Endothelial cell of umbilical vein (primary cell): Measurements from ENCODE around the gene ADAMTS17. TPM values are rescaled to one million over a fixed set of nuclear protein-coding genes. Genes with fewer than 3 reads are reported as not detected.

Experiments used
- BruUV-seq: library from RNA; stranded (reverse); fragments of 400-500 nt; replicated peaks from 2 replicates; lab custom pipeline; 2021; lab: Mats Ljungman, UMichigan
- CTCF ChIA-PET: fragments of 300-600, 350-600 bp; sonication (Branson Sonifier 250); formaldehyde crosslinking; loops from one replicate; lab custom pipeline; 2021; ENCODE audit warnings: antibody characterized with exemption, inconsistent platforms; lab: Charles Lee
- POLR2A ChIA-PET: fragments of 300-600, 350-600 bp; sonication (Branson Sonifier 250); formaldehyde crosslinking; loops from one replicate; lab custom pipeline; 2021; ENCODE audit warnings: antibody characterized with exemption, inconsistent platforms; lab: Charles Lee
- DNase-seq: peaks from one replicate; pipeline ENCODE4 v3.0.0-alpha.2; 2011; ENCODE audit warnings: low read depth, low spot score
- FAIRE-seq: peaks from 2 replicates; lab custom pipeline; 2011; peaks lifted over from hg19 to GRCh38; lab: Jason Lieb, UNC
- H2AFZ ChIP-seq: 2 replicates; pipeline ENCODE4 v1.6.0; 2012; ENCODE audit warnings: low read depth, low read length, control low read depth, inconsistent platforms
- H3K27ac ChIP-seq: 2 replicates; pipeline ENCODE4 v1.5.1; 2011; ENCODE audit warnings: low read depth, mild to moderate bottlenecking, control low read depth, low read length, moderate library complexity; ENCODE audit not compliant: insufficient read depth
- H3K27me3 ChIP-seq, 2 experiments: 2 replicates each; pipeline versions ENCODE4 v1.6.0 to v1.6.1; 2011; ENCODE audit warnings: low read length in 2 of 2, mixed read lengths in 1 of 2; ENCODE audit not compliant: control insufficient read depth in 2 of 2, insufficient read depth in 2 of 2
- H3K36me3 ChIP-seq, 2 experiments: 2 replicates in 1 of 2; 3 replicates in 1 of 2; pipeline ENCODE4 v1.5.1; 2011; ENCODE audit warnings: low read length in 2 of 2, mild to moderate bottlenecking in 1 of 2, moderate library complexity in 1 of 2; ENCODE audit not compliant: control insufficient read depth in 2 of 2, insufficient read depth in 2 of 2; ENCODE audit errors: extremely low read depth in 1 of 2
- H3K4me1 ChIP-seq: 3 replicates; pipeline ENCODE4 v1.5.1; 2011; ENCODE audit warnings: mild to moderate bottlenecking, low read length; ENCODE audit not compliant: control insufficient read depth, insufficient read depth; ENCODE audit errors: extremely low read depth
- H3K4me2 ChIP-seq: 2 replicates; pipeline ENCODE4 v1.6.1; 2011; ENCODE audit warnings: low read length, control low read depth, mixed read lengths; ENCODE audit not compliant: insufficient read depth
- H3K4me3 ChIP-seq, 3 experiments: fragments of 200-600 bp in 1 of 3; sonication (generic), shearing (Covaris generic) in 1 of 3; replicated peaks in 1 of 3; 2 replicates each; pipeline ENCODE4 v1.5.1; 2011 to 2016; ENCODE audit warnings: control low read depth in 3 of 3, low read length in 3 of 3, mild to moderate bottlenecking in 2 of 3, inconsistent platforms in 1 of 3, low read depth in 1 of 3, moderate library complexity in 1 of 3; ENCODE audit not compliant: insufficient read depth in 1 of 3
- H3K79me2 ChIP-seq: 2 replicates; pipeline ENCODE4 v1.6.0; 2012; ENCODE audit warnings: low read length, inconsistent platforms; ENCODE audit not compliant: control insufficient read depth, insufficient read depth
- H3K9ac ChIP-seq: replicated peaks from 2 replicates; pipeline ENCODE3; 2011; ENCODE audit warnings: low read length, control low read depth; ENCODE audit not compliant: insufficient read depth; ENCODE audit errors: extremely low read depth
- H3K9me1 ChIP-seq: replicated peaks from 3 replicates; pipeline ENCODE4 v1.6.0; 2011; ENCODE audit warnings: mild to moderate bottlenecking, low read length; ENCODE audit not compliant: control insufficient read depth, insufficient read depth; ENCODE audit errors: extremely low read depth
- H3K9me3 ChIP-seq: replicated peaks from 2 replicates; pipeline ENCODE4 v1.5.1; 2012; ENCODE audit warnings: low read length, inconsistent platforms; ENCODE audit not compliant: control insufficient read depth, insufficient read depth
- H4K20me1 ChIP-seq: replicated peaks from 2 replicates; pipeline ENCODE3; 2011; ENCODE audit warnings: mild to moderate bottlenecking, low read length; ENCODE audit not compliant: control insufficient read depth, insufficient read depth; ENCODE audit errors: extremely low read depth
- EZH2 ChIP-seq: IDR thresholded peaks from 2 replicates; pipeline ENCODE4 v1.6.1; 2012; ENCODE audit warnings: borderline replicate concordance, low read depth, mild to moderate bottlenecking, moderate library complexity, low read length, inconsistent platforms; ENCODE audit not compliant: severe bottlenecking
- FOS ChIP-seq: IDR thresholded peaks from 2 replicates; pipeline ENCODE4 v1.6.1; 2011; ENCODE audit warnings: mild to moderate bottlenecking, low read length, moderate library complexity, borderline replicate concordance; ENCODE audit not compliant: insufficient read depth
- GATA2 ChIP-seq: IDR thresholded peaks from 2 replicates; pipeline ENCODE4 v1.7.0; 2011; ENCODE audit warnings: low read depth, mild to moderate bottlenecking, moderate library complexity, mixed read lengths, low read length; ENCODE audit not compliant: insufficient read length, insufficient read depth
- JUN ChIP-seq: IDR thresholded peaks from 2 replicates; pipeline ENCODE4 v1.6.1; 2011; ENCODE audit warnings: borderline replicate concordance, low read depth; ENCODE audit not compliant: insufficient read length, insufficient read depth
- MYC ChIP-seq: IDR thresholded peaks from one replicate; pipeline ENCODE4 v1.6.1; 2011; ENCODE audit warnings: mild to moderate bottlenecking, low read depth, low read length
- POLR2A ChIP-seq: IDR thresholded peaks from 2 replicates; pipeline ENCODE4 v1.6.1; 2012; ENCODE audit warnings: low read depth, mild to moderate bottlenecking, control low read depth, low read length
- POLR2AphosphoS5 ChIP-seq: IDR thresholded peaks from 2 replicates; pipeline ENCODE4 v1.6.1; 2012; ENCODE audit warnings: low read depth, mild to moderate bottlenecking, control low read depth, low read length, moderate library complexity; ENCODE audit not compliant: insufficient read depth
- dilution Hi-C: fragments of 300-500 bp; cut with MboI; formaldehyde crosslinking; loops from one replicate; pipeline ENCODE4 v1.15.0; 2019; ENCODE audit warnings: low sequenced_read_pairs; ENCODE audit not compliant: extremely low pct_ligation_motif_present
- intact Hi-C: fragments of 100-400 bp; cut with micrococcal nuclease; formaldehyde crosslinking; loops from one replicate; pipeline ENCODE4 v1.10.0; 2022
- polyA plus RNA-seq, 4 experiments: library from polyadenylated mRNA; depleted of rRNA in 3 of 4; stranded (reverse) in 3 of 4; unstranded in 1 of 4; fragments of >200 nt; gene quantifications; 2 replicates each; pipeline versions ENCODE4 v1.2.1 to v1.2.3, GENCODE V29; 2011 to 2012; ENCODE audit warnings: missing spikeins in 1 of 4
- total RNA-seq: library from RNA; stranded (reverse); gene quantifications from 2 replicates; pipeline ENCODE4 v1.2.3, GENCODE V29; 2021
- TF ChIP-seq, protein P1 (sequence below): IDR thresholded peaks from 2 replicates; pipeline ENCODE4 v1.6.1; 2011; ENCODE audit not compliant: insufficient read depth, insufficient read length
- TF ChIP-seq, protein P2 (sequence below), 2 donors: IDR thresholded peaks; 1 replicate in 1 of 2; 2 replicates in 1 of 2; pipeline ENCODE4 v1.5.1; 2011; ENCODE audit warnings: low read length in 2 of 2, mild to moderate bottlenecking in 2 of 2, moderate library complexity in 2 of 2, control low read depth in 1 of 2, inconsistent platforms in 1 of 2, low read depth in 1 of 2; ENCODE audit not compliant: insufficient read depth in 1 of 2; ENCODE audit errors: extremely low read depth in 1 of 2

ADAMTS17 gene
- total and polyA plus RNA-seq, 2 donors (not counting 3 experiments of a cell fraction or from before 2014, with no cell fraction given): 0.12 TPM; not detected in 1

DNA sequence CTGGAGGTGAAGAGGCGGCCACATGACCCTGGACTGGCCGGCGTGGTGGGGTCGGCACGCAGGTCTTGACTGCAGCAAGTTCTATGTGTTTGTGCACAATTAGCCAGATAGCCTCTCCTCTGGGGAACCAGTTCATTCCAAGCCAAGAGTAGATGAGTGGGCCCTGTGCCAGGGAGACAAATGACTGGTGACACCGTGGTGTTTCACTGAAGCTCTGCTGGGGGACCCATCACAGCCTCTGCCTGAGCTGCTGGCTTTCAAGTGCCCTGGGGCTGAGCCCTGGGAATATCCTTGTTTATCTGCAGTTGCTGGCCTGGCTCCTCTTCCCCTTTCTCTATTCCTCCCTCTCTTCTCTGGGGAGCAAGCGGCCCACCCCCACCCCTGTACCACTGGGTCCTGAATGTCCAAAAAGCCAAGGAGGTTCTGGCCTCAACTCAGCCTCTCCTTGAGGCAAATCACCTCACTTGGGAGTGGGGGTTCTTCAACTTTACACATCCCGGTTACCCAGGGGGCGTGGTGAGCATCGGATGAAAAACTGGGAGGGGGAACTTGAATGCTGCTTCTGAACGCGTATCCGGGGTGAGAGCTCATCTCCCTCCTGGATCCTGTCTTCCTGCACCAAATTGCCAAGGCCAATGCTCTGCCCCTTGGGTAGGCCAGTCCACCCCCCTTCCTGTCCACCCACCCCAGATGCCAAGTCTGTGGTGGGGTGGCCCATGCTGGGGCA, 408.9 kb downstream of the ADAMTS17 start:
- Histone ChIP-seq H3K27ac (no peak overlapping the region), H2AFZ (no peak overlapping the region), H3K9me1 (no peaks in the 10 kb centered on the region), H3K27me3 (peaks cover 0 to 3% of the 10 kb centered on the region in 2 experiments), H3K79me2 (no peaks in the 10 kb centered on the region), H3K4me2 (no peak overlapping the region), H3K4me1 (peaks cover 5% of the 10 kb centered on the region), H3K9ac (no peak overlapping the region), H3K9me3 (no peaks in the 10 kb centered on the region), H3K36me3 (no peaks in the 10 kb centered on the region), H3K4me3 (no peak overlapping the region), H4K20me1 (no peaks in the 10 kb centered on the region)
- no peak for FAIRE-seq
- BruUV-seq: no TSS peak
- CTCF ChIA-PET: interaction anchor here (1.0 kb wide), 1 partner anchor 181 kb away, joined by 3 read pairs; no protein-coding TSS in a partner anchor
- intact Hi-C loops: no loop called here
- POLR2A ChIA-PET: no interaction called here
- DNase-seq: no peak
- dilution Hi-C loops: no loop called here
- no peak for TF ChIP-seq POLR2A
- no peak for TF ChIP-seq JUN
- no peak for TF ChIP-seq FOS
- TF ChIP-seq GATA2: no peak
- no peak for TF ChIP-seq EZH2
- no peak for TF ChIP-seq MYC
- no peak for TF ChIP-seq POLR2AphosphoS5
- TF ChIP-seq, protein P1, sequence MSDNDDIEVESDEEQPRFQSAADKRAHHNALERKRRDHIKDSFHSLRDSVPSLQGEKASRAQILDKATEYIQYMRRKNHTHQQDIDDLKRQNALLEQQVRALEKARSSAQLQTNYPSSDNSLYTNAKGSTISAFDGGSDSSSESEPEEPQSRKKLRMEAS: no peak
- TF ChIP-seq, protein P2, sequence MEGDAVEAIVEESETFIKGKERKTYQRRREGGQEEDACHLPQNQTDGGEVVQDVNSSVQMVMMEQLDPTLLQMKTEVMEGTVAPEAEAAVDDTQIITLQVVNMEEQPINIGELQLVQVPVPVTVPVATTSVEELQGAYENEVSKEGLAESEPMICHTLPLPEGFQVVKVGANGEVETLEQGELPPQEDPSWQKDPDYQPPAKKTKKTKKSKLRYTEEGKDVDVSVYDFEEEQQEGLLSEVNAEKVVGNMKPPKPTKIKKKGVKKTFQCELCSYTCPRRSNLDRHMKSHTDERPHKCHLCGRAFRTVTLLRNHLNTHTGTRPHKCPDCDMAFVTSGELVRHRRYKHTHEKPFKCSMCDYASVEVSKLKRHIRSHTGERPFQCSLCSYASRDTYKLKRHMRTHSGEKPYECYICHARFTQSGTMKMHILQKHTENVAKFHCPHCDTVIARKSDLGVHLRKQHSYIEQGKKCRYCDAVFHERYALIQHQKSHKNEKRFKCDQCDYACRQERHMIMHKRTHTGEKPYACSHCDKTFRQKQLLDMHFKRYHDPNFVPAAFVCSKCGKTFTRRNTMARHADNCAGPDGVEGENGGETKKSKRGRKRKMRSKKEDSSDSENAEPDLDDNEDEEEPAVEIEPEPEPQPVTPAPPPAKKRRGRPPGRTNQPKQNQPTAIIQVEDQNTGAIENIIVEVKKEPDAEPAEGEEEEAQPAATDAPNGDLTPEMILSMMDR (IDR thresholded peaks at IDR 0.05; ENCODE audit: extremely low read depth in 1 of 2, insufficient read depth in 1 of 2, low read depth in 1 of 2, low read length in 2 of 2): no peak
